HEK293 (cell line): ENCODE data around the gene PARD3.

Experiments
- GLIS1 ChIP-seq: fragments of 450-650 bp; formaldehyde crosslinking; IDR thresholded peaks from 2 replicates; pipeline ENCODE4 v1.5.1; 2016; ENCODE audit warnings: missing biosample characterization, missing genetic modification characterization
- ZBTB20 ChIP-seq: fragments of 450-650 bp; formaldehyde crosslinking; IDR thresholded peaks from 2 replicates; pipeline ENCODE4 v1.5.1; 2016; ENCODE audit warnings: missing biosample characterization, missing genetic modification characterization
- ZBTB48 ChIP-seq: fragments of 450-650 bp; formaldehyde crosslinking; IDR thresholded peaks from 2 replicates; pipeline ENCODE4 v1.5.1; 2016; ENCODE audit warnings: missing biosample characterization, missing genetic modification characterization
- ZBTB7A ChIP-seq: fragments of 450-650 bp; formaldehyde crosslinking; IDR thresholded peaks from 2 replicates; pipeline ENCODE4 v1.5.1; 2016; ENCODE audit warnings: low read depth, missing biosample characterization, missing genetic modification characterization
- ZFP69B ChIP-seq: fragments of 450-650 bp; formaldehyde crosslinking; IDR thresholded peaks from 2 replicates; pipeline ENCODE4 v1.5.1; 2016; ENCODE audit warnings: missing biosample characterization, missing genetic modification characterization
- ZNF184 ChIP-seq: fragments of 450-650 bp; IDR thresholded peaks from 2 replicates; pipeline ENCODE4 v1.5.1; 2018; ENCODE audit warnings: missing biosample characterization, mild to moderate bottlenecking, missing genetic modification characterization
- ZNF274 ChIP-seq, 2 experiments: fragments of 200-500 bp in 1 of 2; fragments of 450-650 bp in 1 of 2; sonication (Bioruptor generic) in 1 of 2; formaldehyde crosslinking in 1 of 2; IDR thresholded peaks; 2 replicates each; pipeline versions ENCODE4 v1.5.1 to v1.6.1; 2014 to 2016; ENCODE audit warnings: borderline replicate concordance in 1 of 2, inconsistent platforms in 1 of 2, low read length in 1 of 2, missing biosample characterization in 1 of 2, missing genetic modification characterization in 1 of 2
- ZNF37A ChIP-seq: fragments of 450-650 bp; IDR thresholded peaks from 2 replicates; pipeline ENCODE4 v1.5.1; 2018; ENCODE audit warnings: missing biosample characterization, missing genetic modification characterization
- ZNF404 ChIP-seq: fragments of 450-650 bp; formaldehyde crosslinking; IDR thresholded peaks from 2 replicates; pipeline ENCODE4 v1.5.1; 2017; ENCODE audit warnings: missing biosample characterization, missing genetic modification characterization
- ZNF549 ChIP-seq: fragments of 450-650 bp; IDR thresholded peaks from 2 replicates; pipeline ENCODE4 v1.5.1; 2018; ENCODE audit warnings: missing biosample characterization, missing genetic modification characterization, mild to moderate bottlenecking, inconsistent platforms, moderate library complexity
- ZNF561 ChIP-seq: fragments of 450-650 bp; IDR thresholded peaks from 2 replicates; pipeline ENCODE4 v1.5.1; 2018; ENCODE audit warnings: missing biosample characterization, missing genetic modification characterization, borderline replicate concordance
- ZNF571 ChIP-seq: fragments of 450-650 bp; formaldehyde crosslinking; IDR thresholded peaks from 2 replicates; pipeline ENCODE4 v1.5.0; 2017; ENCODE audit warnings: missing biosample characterization, missing genetic modification characterization
- ZNF621 ChIP-seq: fragments of 450-650 bp; formaldehyde crosslinking; IDR thresholded peaks from 2 replicates; pipeline ENCODE4 v1.5.1; 2017; ENCODE audit warnings: missing biosample characterization, missing genetic modification characterization
- ZNF624 ChIP-seq: fragments of 450-650 bp; formaldehyde crosslinking; IDR thresholded peaks from 2 replicates; pipeline ENCODE4 v1.5.1; 2017; ENCODE audit warnings: missing biosample characterization, missing genetic modification characterization
- ZNF629 ChIP-seq: fragments of 450-650 bp; formaldehyde crosslinking; IDR thresholded peaks from 2 replicates; pipeline ENCODE4 v1.5.1; 2017; ENCODE audit warnings: missing biosample characterization, missing genetic modification characterization
- ZNF664 ChIP-seq: fragments of 450-650 bp; formaldehyde crosslinking; IDR thresholded peaks from 2 replicates; pipeline ENCODE4 v1.5.1; 2016; ENCODE audit warnings: missing biosample characterization, missing genetic modification characterization
- ZNF776 ChIP-seq: fragments of 450-650 bp; formaldehyde crosslinking; IDR thresholded peaks from 2 replicates; pipeline ENCODE4 v1.5.0; 2017; ENCODE audit warnings: missing biosample characterization, missing genetic modification characterization, borderline replicate concordance
- ZNF792 ChIP-seq: fragments of 450-650 bp; formaldehyde crosslinking; IDR thresholded peaks from 2 replicates; pipeline ENCODE4 v1.5.1; 2016; ENCODE audit warnings: missing biosample characterization, missing genetic modification characterization
- ZNF843 ChIP-seq: fragments of 450-650 bp; formaldehyde crosslinking; IDR thresholded peaks from 2 replicates; pipeline ENCODE4 v1.5.1; 2016; ENCODE audit warnings: missing biosample characterization, missing genetic modification characterization
- TF ChIP-seq, protein P1 (sequence below): fragments of 450-650 bp; formaldehyde crosslinking; IDR thresholded peaks from 2 replicates; pipeline ENCODE4 v1.5.1; 2016; ENCODE audit warnings: missing biosample characterization, missing genetic modification characterization, borderline replicate concordance
- TF ChIP-seq, protein P2 (sequence below): fragments of 450-650 bp; formaldehyde crosslinking; IDR thresholded peaks from 2 replicates; pipeline ENCODE4 v1.5.1; 2017; ENCODE audit warnings: missing biosample characterization, missing genetic modification characterization
- TF ChIP-seq, protein P3 (sequence below): fragments of 450-650 bp; formaldehyde crosslinking; IDR thresholded peaks from 2 replicates; pipeline ENCODE4 v1.5.1; 2016; ENCODE audit warnings: missing biosample characterization, missing genetic modification characterization, low read depth
- TF ChIP-seq, protein P4 (sequence below): fragments of 450-650 bp; formaldehyde crosslinking; IDR thresholded peaks from 2 replicates; pipeline ENCODE4 v1.5.1; 2016; ENCODE audit warnings: missing biosample characterization, missing genetic modification characterization, low read depth
- TF ChIP-seq, protein P5 (sequence below): fragments of 450-650 bp; formaldehyde crosslinking; conservative IDR thresholded peaks from 2 replicates; pipeline ENCODE4 v1.5.1; 2016; ENCODE audit warnings: low read depth, missing biosample characterization, missing genetic modification characterization
- TF ChIP-seq, protein P6 (sequence below): fragments of 450-650 bp; formaldehyde crosslinking; IDR thresholded peaks from 2 replicates; pipeline ENCODE4 v1.5.1; 2016; ENCODE audit warnings: missing biosample characterization, missing genetic modification characterization

PARD3 gene

DNA sequence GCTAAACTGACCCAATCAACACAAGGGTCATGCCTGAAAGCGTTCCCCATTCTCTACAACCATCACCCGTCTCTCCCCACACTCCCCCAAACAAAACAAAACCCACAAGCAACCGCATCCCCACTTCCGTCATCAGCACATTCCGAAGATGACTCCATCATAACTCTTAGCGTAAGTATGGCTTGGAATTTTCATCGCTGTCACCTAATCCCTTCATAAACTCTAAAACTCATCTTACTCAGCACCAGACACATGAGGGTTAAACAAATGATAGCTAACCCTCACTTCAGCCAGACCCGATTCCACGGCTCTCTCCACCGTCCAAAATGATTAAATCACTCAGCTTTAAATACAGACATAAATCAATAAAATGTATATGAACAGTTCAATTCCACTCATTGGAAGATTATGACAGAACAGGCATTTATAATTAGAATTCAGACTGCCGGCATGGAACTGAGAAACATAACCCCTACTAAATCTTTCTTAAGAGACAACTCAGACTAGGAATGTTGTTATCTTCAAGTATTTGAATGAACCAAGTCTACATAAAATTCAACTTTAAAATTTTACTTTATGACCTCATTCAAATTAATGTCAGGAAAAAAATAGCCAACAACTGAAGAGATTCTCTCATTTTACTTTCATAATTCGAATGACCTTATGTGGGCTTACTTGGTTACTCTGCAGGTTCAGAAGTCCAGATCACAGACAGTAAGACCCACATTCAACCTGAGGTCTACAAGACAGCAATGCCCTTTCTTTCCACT lies 215.9 kb downstream of the PARD3 start (continued):
- TF ChIP-seq ZBTB7A (tag by site-specific recombination) (no peak), ZNF629 (tag by site-specific recombination) (peak; percentile 60), ZFP69B (tag by site-specific recombination) (no peak), ZNF274 (IDR thresholded peaks at IDR 0.05; ENCODE audit: low read length) (no peak), ZNF274 (tag by site-specific recombination; IDR thresholded peaks at IDR 0.05; ENCODE audit: borderline replicate concordance) (no peak), ZBTB48 (tag by site-specific recombination) (no peak), ZNF776 (tag by site-specific recombination) (no peak), ZNF184 (tag by site-specific recombination) (no peak), ZNF664 (no peak), ZNF621 (tag by site-specific recombination) (no peak), ZNF549 (tag by site-specific recombination) (no peak), ZNF561 (no peak), ZBTB20 (tag by site-specific recombination) (no peak), ZNF37A (no peak), ZNF404 (tag by site-specific recombination) (no peak), GLIS1 (no peak), ZNF792 (tag by site-specific recombination) (no peak), ZNF571 (tag by site-specific recombination) (no peak), ZNF624 (tag by site-specific recombination) (no peak), ZNF843 (tag by site-specific recombination) (no peak)
- TF ChIP-seq, protein P1, sequence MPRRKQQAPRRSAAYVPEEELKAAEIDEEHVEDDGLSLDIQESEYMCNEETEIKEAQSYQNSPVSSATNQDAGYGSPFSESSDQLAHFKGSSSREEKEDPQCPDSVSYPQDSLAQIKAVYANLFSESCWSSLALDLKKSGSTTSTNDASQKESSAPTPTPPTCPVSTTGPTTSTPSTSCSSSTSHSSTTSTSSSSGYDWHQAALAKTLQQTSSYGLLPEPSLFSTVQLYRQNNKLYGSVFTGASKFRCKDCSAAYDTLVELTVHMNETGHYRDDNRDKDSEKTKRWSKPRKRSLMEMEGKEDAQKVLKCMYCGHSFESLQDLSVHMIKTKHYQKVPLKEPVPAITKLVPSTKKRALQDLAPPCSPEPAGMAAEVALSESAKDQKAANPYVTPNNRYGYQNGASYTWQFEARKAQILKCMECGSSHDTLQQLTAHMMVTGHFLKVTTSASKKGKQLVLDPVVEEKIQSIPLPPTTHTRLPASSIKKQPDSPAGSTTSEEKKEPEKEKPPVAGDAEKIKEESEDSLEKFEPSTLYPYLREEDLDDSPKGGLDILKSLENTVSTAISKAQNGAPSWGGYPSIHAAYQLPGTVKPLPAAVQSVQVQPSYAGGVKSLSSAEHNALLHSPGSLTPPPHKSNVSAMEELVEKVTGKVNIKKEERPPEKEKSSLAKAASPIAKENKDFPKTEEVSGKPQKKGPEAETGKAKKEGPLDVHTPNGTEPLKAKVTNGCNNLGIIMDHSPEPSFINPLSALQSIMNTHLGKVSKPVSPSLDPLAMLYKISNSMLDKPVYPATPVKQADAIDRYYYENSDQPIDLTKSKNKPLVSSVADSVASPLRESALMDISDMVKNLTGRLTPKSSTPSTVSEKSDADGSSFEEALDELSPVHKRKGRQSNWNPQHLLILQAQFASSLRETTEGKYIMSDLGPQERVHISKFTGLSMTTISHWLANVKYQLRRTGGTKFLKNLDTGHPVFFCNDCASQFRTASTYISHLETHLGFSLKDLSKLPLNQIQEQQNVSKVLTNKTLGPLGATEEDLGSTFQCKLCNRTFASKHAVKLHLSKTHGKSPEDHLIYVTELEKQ (tag by site-specific recombination), result no peak
- TF ChIP-seq, protein P2, sequence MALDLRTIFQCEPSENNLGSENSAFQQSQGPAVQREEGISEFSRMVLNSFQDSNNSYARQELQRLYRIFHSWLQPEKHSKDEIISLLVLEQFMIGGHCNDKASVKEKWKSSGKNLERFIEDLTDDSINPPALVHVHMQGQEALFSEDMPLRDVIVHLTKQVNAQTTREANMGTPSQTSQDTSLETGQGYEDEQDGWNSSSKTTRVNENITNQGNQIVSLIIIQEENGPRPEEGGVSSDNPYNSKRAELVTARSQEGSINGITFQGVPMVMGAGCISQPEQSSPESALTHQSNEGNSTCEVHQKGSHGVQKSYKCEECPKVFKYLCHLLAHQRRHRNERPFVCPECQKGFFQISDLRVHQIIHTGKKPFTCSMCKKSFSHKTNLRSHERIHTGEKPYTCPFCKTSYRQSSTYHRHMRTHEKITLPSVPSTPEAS, result no peak
- TF ChIP-seq, protein P3, sequence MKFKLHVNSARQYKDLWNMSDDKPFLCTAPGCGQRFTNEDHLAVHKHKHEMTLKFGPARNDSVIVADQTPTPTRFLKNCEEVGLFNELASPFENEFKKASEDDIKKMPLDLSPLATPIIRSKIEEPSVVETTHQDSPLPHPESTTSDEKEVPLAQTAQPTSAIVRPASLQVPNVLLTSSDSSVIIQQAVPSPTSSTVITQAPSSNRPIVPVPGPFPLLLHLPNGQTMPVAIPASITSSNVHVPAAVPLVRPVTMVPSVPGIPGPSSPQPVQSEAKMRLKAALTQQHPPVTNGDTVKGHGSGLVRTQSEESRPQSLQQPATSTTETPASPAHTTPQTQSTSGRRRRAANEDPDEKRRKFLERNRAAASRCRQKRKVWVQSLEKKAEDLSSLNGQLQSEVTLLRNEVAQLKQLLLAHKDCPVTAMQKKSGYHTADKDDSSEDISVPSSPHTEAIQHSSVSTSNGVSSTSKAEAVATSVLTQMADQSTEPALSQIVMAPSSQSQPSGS (tag by site-specific recombination), result peak; percentile 58; the same call in 1 of the 2 replicates
- TF ChIP-seq, protein P4, sequence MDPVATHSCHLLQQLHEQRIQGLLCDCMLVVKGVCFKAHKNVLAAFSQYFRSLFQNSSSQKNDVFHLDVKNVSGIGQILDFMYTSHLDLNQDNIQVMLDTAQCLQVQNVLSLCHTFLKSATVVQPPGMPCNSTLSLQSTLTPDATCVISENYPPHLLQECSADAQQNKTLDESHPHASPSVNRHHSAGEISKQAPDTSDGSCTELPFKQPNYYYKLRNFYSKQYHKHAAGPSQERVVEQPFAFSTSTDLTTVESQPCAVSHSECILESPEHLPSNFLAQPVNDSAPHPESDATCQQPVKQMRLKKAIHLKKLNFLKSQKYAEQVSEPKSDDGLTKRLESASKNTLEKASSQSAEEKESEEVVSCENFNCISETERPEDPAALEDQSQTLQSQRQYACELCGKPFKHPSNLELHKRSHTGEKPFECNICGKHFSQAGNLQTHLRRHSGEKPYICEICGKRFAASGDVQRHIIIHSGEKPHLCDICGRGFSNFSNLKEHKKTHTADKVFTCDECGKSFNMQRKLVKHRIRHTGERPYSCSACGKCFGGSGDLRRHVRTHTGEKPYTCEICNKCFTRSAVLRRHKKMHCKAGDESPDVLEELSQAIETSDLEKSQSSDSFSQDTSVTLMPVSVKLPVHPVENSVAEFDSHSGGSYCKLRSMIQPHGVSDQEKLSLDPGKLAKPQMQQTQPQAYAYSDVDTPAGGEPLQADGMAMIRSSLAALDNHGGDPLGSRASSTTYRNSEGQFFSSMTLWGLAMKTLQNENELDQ (tag by site-specific recombination), result no peak
- TF ChIP-seq, protein P5, sequence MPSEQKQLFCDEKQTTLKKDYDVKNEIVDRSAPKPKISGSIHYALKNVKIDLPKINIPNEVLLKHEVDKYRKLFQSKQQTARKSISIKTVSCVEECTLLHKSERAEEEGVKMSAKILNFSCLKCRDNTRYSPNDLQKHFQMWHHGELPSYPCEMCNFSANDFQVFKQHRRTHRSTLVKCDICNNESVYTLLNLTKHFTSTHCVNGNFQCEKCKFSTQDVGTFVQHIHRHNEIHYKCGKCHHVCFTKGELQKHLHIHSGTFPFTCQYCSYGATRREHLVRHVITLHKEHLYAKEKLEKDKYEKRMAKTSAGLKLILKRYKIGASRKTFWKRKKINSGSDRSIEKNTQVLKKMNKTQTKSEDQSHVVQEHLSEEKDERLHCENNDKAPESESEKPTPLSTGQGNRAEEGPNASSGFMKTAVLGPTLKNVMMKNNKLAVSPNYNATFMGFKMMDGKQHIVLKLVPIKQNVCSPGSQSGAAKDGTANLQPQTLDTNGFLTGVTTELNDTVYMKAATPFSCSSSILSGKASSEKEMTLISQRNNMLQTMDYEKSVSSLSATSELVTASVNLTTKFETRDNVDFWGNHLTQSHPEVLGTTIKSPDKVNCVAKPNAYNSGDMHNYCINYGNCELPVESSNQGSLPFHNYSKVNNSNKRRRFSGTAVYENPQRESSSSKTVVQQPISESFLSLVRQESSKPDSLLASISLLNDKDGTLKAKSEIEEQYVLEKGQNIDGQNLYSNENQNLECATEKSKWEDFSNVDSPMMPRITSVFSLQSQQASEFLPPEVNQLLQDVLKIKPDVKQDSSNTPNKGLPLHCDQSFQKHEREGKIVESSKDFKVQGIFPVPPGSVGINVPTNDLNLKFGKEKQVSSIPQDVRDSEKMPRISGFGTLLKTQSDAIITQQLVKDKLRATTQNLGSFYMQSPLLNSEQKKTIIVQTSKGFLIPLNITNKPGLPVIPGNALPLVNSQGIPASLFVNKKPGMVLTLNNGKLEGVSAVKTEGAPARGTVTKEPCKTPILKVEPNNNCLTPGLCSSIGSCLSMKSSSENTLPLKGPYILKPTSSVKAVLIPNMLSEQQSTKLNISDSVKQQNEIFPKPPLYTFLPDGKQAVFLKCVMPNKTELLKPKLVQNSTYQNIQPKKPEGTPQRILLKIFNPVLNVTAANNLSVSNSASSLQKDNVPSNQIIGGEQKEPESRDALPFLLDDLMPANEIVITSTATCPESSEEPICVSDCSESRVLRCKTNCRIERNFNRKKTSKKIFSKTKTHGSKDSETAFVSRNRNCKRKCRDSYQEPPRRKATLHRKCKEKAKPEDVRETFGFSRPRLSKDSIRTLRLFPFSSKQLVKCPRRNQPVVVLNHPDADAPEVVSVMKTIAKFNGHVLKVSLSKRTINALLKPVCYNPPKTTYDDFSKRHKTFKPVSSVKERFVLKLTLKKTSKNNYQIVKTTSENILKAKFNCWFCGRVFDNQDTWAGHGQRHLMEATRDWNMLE (tag by site-specific recombination), result no peak
- TF ChIP-seq, protein P6, sequence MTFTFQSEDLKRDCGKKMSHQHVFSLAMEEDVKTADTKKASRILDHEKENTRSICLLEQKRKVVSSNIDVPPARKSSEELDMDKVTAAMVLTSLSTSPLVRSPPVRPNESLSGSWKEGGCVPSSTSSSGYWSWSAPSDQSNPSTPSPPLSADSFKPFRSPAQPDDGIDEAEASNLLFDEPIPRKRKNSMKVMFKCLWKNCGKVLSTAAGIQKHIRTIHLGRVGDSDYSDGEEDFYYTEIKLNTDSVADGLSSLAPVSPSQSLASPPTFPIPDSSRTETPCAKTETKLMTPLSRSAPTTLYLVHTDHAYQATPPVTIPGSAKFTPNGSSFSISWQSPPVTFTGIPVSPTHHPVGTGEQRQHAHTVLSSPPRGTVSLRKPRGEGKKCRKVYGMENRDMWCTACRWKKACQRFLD (tag by site-specific recombination), result no peak
